GM12878 (cell line): Measurements from ENCODE around the gene SLC25A44. TPM values are rescaled to one million over a fixed set of nuclear protein-coding genes. Genes with fewer than 3 reads are reported as not detected.

Experiments
- ATAC-seq: fragments of 200-7000 bp; cut with Tn5 transposase; 3 replicates; pipeline ENCODE4 v1.9.1; 2020; ENCODE audit warnings: mild to moderate bottlenecking, moderate library complexity
- BruUV-seq: library from RNA; stranded (reverse); fragments of 400-500 nt; replicated peaks from 2 replicates; lab custom pipeline; 2021; lab: Mats Ljungman, UMichigan
- CTCF ChIA-PET: fragments of 300-600 bp; sonication (Branson Sonifier 250); formaldehyde crosslinking; extraction: SDS; loops from one replicate; lab custom pipeline; 2021; ENCODE audit warnings: inconsistent platforms; lab: Yijun Ruan, JAX
- POLR2A ChIA-PET: fragments of 350-600 bp; formaldehyde crosslinking; extraction: SDS; loops from one replicate; lab custom pipeline; 2021; ENCODE audit warnings: inconsistent platforms; lab: Charles Lee
- RAD21 ChIA-PET: fragments of 300-600 bp; sonication (Branson Sonifier 250); formaldehyde crosslinking; loops from one replicate; lab custom pipeline; 2023; ENCODE audit warnings: antibody characterized with exemption; ENCODE audit not compliant: unreplicated experiment; lab: Charles Lee
- SMC1A ChIA-PET: fragments of 300-600 bp; sonication (Branson Sonifier 250); formaldehyde crosslinking; loops from one replicate; lab custom pipeline; 2023; ENCODE audit not compliant: unreplicated experiment, uncharacterized antibody; lab: Charles Lee
- DNase-seq: peaks from one replicate; pipeline ENCODE4 v3.0.0-alpha.2; 2011; ENCODE audit warnings: low read depth, low spot score
- FAIRE-seq: peaks from 3 replicates; lab custom pipeline; 2011; peaks lifted over from hg19 to GRCh38; lab: Jason Lieb, UNC
- H2AFZ ChIP-seq: 2 replicates; pipeline ENCODE4 v1.6.0; 2011; ENCODE audit warnings: low read depth, low read length, control low read depth; ENCODE audit not compliant: control insufficient read depth
- H3K27ac ChIP-seq: 2 replicates; pipeline ENCODE4 v1.5.1; 2011; ENCODE audit warnings: control low read depth; ENCODE audit not compliant: control insufficient read depth, insufficient read depth
- H3K27me3 ChIP-seq, 2 experiments: replicated peaks in 1 of 2; 2 replicates each; pipeline versions ENCODE4 v1.6.0 to v1.6.1; 2011; ENCODE audit warnings: low read length in 1 of 2; ENCODE audit not compliant: control insufficient read depth in 2 of 2, insufficient read depth in 2 of 2
- H3K36me3 ChIP-seq, 2 experiments: 2 replicates each; pipeline ENCODE4 v1.5.1; 2011; ENCODE audit warnings: low read length in 1 of 2; ENCODE audit not compliant: control insufficient read depth in 2 of 2, insufficient read depth in 2 of 2
- H3K4me1 ChIP-seq: 2 replicates; pipeline ENCODE4 v1.6.1; 2011; ENCODE audit warnings: mild to moderate bottlenecking, low read length, moderate library complexity, mixed read lengths; ENCODE audit not compliant: control insufficient read depth, insufficient read depth
- H3K4me2 ChIP-seq: 2 replicates; pipeline ENCODE4 v1.6.0; 2011; ENCODE audit warnings: control low read depth; ENCODE audit not compliant: control insufficient read depth, insufficient read depth
- H3K4me3 ChIP-seq: fragments of 200-600 bp; sonication (generic); 2 replicates; pipeline ENCODE4 v1.5.1; 2016
- H3K79me2 ChIP-seq: 2 replicates; pipeline ENCODE4 v1.6.0; 2011; ENCODE audit warnings: low read length; ENCODE audit not compliant: control insufficient read depth, insufficient read depth
- H3K9ac ChIP-seq: 2 replicates; pipeline ENCODE4 v1.8.0; 2011; ENCODE audit warnings: low read length, control low read depth, mixed read lengths; ENCODE audit not compliant: control insufficient read depth, insufficient read depth
- H3K9me3 ChIP-seq: replicated peaks from 3 replicates; pipeline ENCODE4 v1.5.1; 2011; ENCODE audit warnings: mild to moderate bottlenecking, low read length; ENCODE audit not compliant: control insufficient read depth, insufficient read depth
- H4K20me1 ChIP-seq: 2 replicates; pipeline ENCODE4 v1.6.0; 2011; ENCODE audit not compliant: control insufficient read depth, insufficient read depth
- CBX3 ChIP-seq: fragments of 200-600 bp; sonication (generic); IDR thresholded peaks from 2 replicates; pipeline ENCODE4 v1.6.1; 2016; ENCODE audit warnings: low read depth, borderline replicate concordance
- HCFC1 ChIP-seq: fragments of 150-350 bp; IDR thresholded peaks from 2 replicates; pipeline ENCODE4 v1.6.1; 2014; ENCODE audit warnings: low read length
- ZNF622 ChIP-seq: fragments of 450-650 bp; IDR thresholded peaks from 2 replicates; pipeline ENCODE4 v1.6.1; 2017; ENCODE audit warnings: mild to moderate bottlenecking, inconsistent platforms
- WGBS: methylation state at CpG from one replicate; pipeline ENCODE4 v1.1.6; 2016; ENCODE audit warnings: low lambda C conversion rate; ENCODE audit not compliant: insufficient replicate concordance, insufficient coverage; ENCODE audit errors: missing lambda C conversion rate; 5-methylcytosine and 5-hydroxymethylcytosine counted together
- in situ Hi-C: fragments of 300-500 bp; cut with MboI; formaldehyde crosslinking; loops from 9 replicates; pipeline ENCODE4 v1.14.3; 2018; ENCODE audit warnings: mixed read lengths
- intact Hi-C: fragments of 100-400 bp; cut with micrococcal nuclease; formaldehyde crosslinking; loops from one replicate; pipeline ENCODE4 v1.14.2; 2022; ENCODE audit not compliant: unreplicated experiment
- polyA plus RNA-seq, 11 experiments: library from polyadenylated mRNA; depleted of rRNA in 4 of 11; unstranded in 6 of 11; stranded (reverse) in 5 of 11; fragments of >200 nt; fragmentation: Nextera tagmentation in 4 of 11; fragmentation: Illumina TruSeq in 1 of 11; extraction: Ambion mirVana in 4 of 11; extraction: Trizol in 1 of 11; gene quantifications; 1 replicate in 1 of 11; 2 replicates in 10 of 11; pipeline versions ENCODE4 v1.2.1 to v1.2.3, GENCODE V29; 2011 to 2016; ENCODE audit warnings: inconsistent platforms in 2 of 11, missing spikeins in 2 of 11, low read depth in 1 of 11
- total RNA-seq, 4 experiments: library from RNA; depleted of rRNA in 3 of 4; stranded (reverse); fragments of >200 nt in 3 of 4; fragmentation: Illumina TruSeq in 1 of 4; extraction: Trizol in 1 of 4; gene quantifications; 2 replicates each; pipeline versions ENCODE4 v1.2.1 to v1.2.3, GENCODE V29; 2013 to 2021
- TF ChIP-seq, protein P1 (sequence below): fragments of 450-650 bp; IDR thresholded peaks from 2 replicates; pipeline ENCODE4 v1.6.1; 2017; ENCODE audit warnings: low read depth, mild to moderate bottlenecking, moderate library complexity
- TF ChIP-seq, protein P2 (sequence below): fragments of 450-650 bp; IDR thresholded peaks from 2 replicates; pipeline ENCODE4 v1.6.1; 2017; ENCODE audit warnings: mild to moderate bottlenecking, low read depth, inconsistent platforms; ENCODE audit not compliant: poor library complexity, severe bottlenecking

The SLC25A44 gene
- total and polyA plus RNA-seq, 10 of the 15 experiments (the other 5 are each of a cell fraction or from before 2014, with no cell fraction given), result 7.1 to 43.3 (median 30.4) TPM

- TF ChIP-seq CBX3, result no peak
These were observed 30.2 kb upstream of the SLC25A44 start (continued) for GRCh38 chr1:156163712-156164111.

- no peaks in the 10 kb centered on the region for H3K27me3 ChIP-seq
- H3K9me3 ChIP-seq, result peaks cover 4% of the 10 kb centered on the region
- no peaks in the 10 kb centered on the region; the same call in 1 of the 2 replicates for H3K79me2 ChIP-seq
- H3K9ac ChIP-seq, result no peak overlapping the region
- H3K4me3 ChIP-seq, result no peak overlapping the region
- in situ Hi-C loops (no loop called here), intact Hi-C loops (no loop called here)
- no peak overlapping the region for H3K4me2 ChIP-seq
- ATAC-seq (no peak), FAIRE-seq (no peak), DNase-seq (no peak)
- H3K4me1 ChIP-seq, result peaks cover 13% of the 10 kb centered on the region
- RAD21 ChIA-PET, result interaction anchor here (0.7 to 2.0 kb wide), 9 partner anchors 9 to 328 kb away, joined by 3 to 10 read pairs (median 3); partner anchors contain the start of gene SLC25A44
- CTCF ChIA-PET, result interaction anchor here (0.6 to 1.5 kb wide), 6 partner anchors 8 to 195 kb away, joined by 3 to 4 read pairs (median 3); no protein-coding TSS in a partner anchor
- no peaks in the 10 kb centered on the region for H4K20me1 ChIP-seq
- H3K27ac ChIP-seq, result no peak overlapping the region
- SMC1A ChIA-PET, result interaction anchor here (0.6 to 2.4 kb wide), 18 partner anchors 9 to 195 kb away, joined by 3 to 10 read pairs (median 4); partner anchors contain the start of genes PMF1 and SLC25A44
- POLR2A ChIA-PET, result interaction anchor here (0.6 to 3.3 kb wide), 15 partner anchors 9 to 327 kb away, joined by 3 to 15 read pairs (median 4); partner anchors contain the start of genes PMF1, SEMA4A and SLC25A44
- 89% methylated on average over 6 of the region's 6 CpGs for WGBS
- TF ChIP-seq ZNF622 (no peak), HCFC1 (no peak)
- TF ChIP-seq, protein P1, sequence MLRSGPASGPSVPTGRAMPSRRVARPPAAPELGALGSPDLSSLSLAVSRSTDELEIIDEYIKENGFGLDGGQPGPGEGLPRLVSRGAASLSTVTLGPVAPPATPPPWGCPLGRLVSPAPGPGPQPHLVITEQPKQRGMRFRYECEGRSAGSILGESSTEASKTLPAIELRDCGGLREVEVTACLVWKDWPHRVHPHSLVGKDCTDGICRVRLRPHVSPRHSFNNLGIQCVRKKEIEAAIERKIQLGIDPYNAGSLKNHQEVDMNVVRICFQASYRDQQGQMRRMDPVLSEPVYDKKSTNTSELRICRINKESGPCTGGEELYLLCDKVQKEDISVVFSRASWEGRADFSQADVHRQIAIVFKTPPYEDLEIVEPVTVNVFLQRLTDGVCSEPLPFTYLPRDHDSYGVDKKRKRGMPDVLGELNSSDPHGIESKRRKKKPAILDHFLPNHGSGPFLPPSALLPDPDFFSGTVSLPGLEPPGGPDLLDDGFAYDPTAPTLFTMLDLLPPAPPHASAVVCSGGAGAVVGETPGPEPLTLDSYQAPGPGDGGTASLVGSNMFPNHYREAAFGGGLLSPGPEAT, result no peak
- TF ChIP-seq, protein P2, sequence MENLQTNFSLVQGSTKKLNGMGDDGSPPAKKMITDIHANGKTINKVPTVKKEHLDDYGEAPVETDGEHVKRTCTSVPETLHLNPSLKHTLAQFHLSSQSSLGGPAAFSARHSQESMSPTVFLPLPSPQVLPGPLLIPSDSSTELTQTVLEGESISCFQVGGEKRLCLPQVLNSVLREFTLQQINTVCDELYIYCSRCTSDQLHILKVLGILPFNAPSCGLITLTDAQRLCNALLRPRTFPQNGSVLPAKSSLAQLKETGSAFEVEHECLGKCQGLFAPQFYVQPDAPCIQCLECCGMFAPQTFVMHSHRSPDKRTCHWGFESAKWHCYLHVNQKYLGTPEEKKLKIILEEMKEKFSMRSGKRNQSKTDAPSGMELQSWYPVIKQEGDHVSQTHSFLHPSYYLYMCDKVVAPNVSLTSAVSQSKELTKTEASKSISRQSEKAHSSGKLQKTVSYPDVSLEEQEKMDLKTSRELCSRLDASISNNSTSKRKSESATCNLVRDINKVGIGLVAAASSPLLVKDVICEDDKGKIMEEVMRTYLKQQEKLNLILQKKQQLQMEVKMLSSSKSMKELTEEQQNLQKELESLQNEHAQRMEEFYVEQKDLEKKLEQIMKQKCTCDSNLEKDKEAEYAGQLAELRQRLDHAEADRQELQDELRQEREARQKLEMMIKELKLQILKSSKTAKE, result no peak
- no peak overlapping the region for H2AFZ ChIP-seq
- peaks cover 3 to 15% of the 10 kb centered on the region in 2 experiments for H3K36me3 ChIP-seq
- no TSS peak for BruUV-seq
These were observed 29.6 kb upstream of the SLC25A44 start for GRCh38 chr1:156164125-156164831.
